HG03135 (cell line): Measurements from ENCODE around the gene KAT7.
"Not testable (repeated sequence)": the region's sequence is repeated elsewhere in the genome, so short reads cannot be mapped to it uniquely, and the experiment has no call there.

Experiments used
- ATAC-seq: cut with Tn5 transposase; IDR thresholded peaks from one replicate; pipeline ENCODE4 v1.9.1; 2021; ENCODE audit warnings: mild to moderate bottlenecking, moderate library complexity; ENCODE audit not compliant: unreplicated experiment

The KAT7 gene

DNA sequence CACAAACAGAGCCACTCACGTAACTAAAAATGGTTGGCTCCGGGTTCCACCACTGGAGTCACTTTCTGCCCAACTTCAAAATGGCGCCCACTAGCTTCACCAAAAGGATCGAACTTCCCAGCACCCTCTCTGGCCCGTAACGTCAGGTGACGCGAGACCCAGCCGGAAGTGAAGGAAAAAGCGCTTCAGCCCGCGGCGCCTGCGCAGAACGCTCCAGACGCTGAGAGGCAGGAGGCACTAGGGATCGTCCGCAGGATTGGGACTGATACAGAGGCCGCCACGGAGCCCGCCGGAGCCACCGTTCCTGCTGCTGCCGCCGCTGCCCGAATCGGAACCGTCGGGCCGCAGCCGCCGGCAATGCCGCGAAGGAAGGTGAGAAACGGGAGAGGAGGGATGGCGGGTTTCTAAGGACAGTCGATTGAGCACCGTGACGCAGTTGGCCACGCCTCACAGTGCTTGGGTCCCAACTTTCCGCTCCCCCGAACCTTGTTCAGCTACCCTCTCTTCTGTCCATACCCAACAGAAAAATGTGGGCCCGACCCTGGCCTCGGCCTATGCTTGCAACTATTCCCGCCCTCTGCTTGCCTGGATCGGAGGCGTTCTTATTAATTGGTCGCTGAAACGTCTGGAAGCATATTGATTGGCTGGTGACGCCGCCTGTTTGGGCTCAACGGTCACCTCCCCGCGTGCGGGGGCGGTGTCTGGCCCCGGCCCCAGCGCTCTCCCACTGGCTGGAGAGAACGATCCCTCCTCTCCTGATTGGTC lies at the start of gene KAT7:
TSS of gene KAT7 (plus strand) at position 204 of the 765 bp plus-strand sequence. CDS start at position 358, 154 bp downstream.
- peak; percentile 86 for ATAC-seq

- ATAC-seq, result peak; percentile 55
These were observed 48.7 kb upstream of the KAT7 start for GRCh38 chr17:49739641-49740271.

DNA sequence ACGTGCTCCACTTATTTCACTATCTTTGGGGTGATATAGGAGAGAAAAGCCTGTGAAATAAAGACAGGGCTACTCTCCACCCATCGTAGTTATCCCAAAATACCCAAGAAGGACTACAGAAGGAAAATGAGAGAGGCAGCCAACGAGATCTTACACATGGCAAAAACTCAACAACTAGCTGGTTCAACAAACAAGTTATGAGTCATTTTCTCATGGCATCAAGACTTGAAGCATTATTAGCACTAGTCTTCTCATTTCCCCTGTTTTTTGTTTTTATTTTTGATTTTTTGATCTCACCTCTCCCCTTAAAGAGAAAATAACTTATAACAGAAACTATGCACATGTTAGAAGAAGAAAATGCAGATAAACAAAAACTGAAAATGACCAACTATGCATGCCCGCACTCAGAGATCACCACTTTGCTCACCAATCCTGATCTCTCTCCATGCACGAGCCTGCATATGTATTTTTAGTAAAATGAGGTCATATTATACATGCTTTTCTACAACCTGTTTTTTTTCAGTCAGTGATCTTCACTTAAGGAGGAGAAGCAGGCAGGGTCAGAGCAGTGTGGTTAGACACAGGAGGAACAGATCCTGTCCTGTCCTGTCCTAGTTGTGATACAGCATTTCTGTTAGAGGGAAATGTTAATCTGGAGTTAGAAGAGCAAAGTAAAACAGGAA lies 47.3 kb upstream of the KAT7 start:
- ATAC-seq, result no peak

- ATAC-seq, result no peak
These were observed 46.8 kb upstream of the KAT7 start for GRCh38 chr17:49741692-49742076.

DNA sequence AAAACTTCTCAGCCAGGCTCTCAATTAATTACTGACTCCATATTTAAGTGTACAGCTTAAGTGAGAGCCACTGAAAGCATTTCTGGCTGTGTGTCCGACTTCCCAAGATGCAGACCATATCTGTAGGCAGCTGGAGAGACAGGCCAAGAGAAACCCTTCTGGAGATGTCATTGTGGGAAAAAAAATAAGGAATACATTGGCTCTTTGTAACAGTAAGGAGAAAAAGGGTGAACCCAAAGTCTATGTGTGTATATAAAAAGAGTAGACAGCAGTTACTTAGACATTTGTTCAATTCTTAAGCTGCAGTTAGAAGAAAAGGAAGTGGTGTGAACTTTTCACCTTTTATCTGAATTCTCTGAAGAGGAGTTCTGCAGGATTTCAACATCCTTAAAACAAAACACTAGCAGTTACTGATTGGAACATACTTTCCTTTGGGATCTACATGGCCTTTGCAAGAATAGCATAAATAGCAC lies 46.3 kb upstream of the KAT7 start:
- ATAC-seq, result no peak

DNA sequence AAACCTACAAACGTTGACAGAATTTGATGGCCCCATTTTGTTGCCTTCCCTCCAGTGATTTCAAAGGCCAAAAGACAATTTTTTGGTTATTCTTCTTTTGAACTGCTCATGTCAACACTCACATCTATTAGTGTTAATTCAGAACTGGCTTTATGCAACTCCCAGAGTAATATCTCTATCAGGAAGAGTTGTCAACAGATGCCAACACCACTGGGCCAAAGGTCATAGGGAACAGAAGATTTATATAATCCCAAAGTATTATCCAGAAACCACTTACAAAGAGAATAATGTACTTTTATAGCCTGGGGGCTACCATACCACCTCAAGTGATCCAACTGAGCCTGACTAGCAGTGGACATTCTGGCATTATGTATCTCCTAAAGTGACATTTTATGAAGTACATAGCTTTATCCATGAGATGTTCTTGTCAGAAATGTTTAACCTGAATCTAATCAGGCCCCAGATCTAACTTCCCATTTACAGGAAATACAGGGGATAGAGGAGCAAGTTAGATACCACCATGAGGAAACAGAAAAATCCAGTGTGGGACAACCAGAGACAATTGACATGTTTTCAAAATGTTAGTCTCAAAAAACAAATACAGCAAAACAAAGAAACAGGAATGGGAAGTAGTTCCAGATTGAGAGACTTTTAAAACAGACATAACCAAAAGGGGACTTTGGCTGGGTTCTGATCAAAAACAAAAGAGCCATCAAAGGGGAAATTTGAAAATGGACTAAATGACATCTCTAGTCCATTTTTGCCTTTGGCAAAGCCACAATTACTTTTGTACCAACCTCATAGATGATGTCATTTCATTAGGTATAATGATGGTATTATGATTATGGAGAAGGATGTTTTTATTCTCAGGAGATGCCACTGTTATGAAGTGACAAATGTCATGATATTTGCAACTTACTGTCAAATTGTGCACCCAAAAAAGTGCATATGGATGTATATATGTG lies 43.0 kb upstream of the KAT7 start:
- no peak for ATAC-seq

- ATAC-seq, result peak; percentile 35
These were observed 41.5 kb upstream of the KAT7 start for GRCh38 chr17:49746791-49747490.

DNA sequence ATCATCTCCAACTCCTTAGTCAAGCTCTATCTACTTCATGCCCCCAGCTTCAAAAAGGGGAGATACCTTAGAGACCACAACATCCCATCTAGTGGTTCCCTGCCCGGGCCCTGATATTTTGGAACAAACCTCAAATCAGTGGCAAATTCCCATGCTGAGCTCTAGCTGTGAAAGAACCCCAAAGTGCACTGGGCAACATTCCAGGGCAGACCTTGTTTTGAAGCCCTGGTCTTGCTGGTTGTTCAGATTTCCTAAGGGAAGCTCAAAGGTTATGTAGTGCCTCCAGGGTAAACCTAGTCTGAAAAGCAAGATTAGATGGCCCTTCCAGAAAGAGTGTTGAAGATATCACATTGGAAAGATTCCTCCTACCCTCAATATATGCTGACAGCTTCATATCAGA lies 40.8 kb upstream of the KAT7 start:
- no peak for ATAC-seq

- ATAC-seq, result no peak
These were observed 40.3 kb upstream of the KAT7 start for GRCh38 chr17:49748223-49748622.

GRCh38 chr17:49748791-49749190 lies 39.7 kb upstream of the KAT7 start:
- peak; percentile 85 for ATAC-seq

- ATAC-seq, result no peak
These were observed 38.8 kb upstream of the KAT7 start for GRCh38 chr17:49749730-49750129.

DNA sequence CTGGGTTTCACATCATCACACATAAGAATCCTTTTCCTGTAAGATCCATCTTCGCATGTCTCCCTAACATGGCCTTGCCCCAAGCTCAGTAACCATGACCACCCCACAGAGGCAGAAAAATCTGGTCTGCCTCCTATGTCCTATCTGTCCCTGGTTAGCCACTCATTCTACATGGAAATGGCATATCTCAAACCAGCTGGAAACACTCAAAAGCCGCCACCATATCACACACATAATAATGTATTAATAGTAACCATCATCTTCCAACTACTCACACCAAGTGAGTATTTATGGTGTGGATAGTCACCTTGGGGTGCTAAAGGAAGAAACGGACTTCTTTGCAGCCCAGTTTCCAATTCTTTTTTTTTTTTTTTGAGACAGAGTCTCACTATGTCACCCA lies 36.0 kb upstream of the KAT7 start:
- ATAC-seq, result no peak

DNA sequence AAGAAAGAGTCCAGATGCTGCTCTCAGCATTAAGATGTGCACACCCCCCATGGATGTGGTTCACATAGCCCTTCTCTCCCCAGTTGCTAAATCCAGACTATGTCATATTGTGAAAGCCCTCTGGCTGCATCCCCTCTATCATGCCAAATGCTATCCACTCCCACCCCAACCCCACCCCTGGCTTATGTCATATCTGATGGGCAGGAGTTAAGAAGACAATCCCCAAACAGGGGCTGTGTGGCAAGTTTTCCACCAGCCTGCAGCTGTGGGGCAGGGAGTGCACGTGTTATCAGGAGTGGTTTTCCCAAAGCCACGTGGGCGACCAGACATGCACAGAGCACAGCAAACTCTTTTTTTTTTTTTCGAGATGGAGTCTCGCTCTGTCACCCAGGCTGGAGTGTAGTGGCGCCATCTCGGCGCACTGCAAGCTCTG lies 34.5 kb upstream of the KAT7 start:
- ATAC-seq, result no peak

DNA sequence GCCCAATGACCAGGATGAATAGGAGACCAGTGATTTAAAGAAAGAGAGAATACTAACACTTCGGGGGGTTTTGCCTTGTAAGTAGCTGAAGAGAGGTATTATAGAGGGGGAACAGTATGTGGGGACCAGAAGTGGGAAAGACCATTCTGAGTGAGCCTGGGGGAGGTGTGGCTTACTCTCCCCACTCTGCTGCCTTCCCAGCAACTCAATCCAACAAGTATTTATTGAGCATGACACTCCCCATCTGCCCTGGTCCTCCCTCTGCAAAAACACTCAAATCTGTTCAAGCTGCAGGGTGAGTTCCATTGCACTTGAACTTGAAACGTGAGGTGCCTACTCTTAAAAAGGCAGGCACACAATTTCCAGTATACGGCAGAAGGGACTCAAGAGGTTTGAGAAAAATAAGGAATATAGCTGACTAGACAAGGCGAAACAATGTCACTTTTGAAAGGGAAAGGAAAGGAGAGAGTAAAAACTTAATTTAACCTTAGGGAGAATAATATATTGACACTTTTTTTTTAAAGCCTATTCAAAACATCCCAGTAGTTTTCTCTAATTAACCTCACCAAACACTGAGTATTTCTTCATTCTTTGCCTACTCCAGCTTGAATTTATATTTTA lies 32.7 kb upstream of the KAT7 start:
- ATAC-seq, result no peak

- no peak for ATAC-seq
These were observed 31.9 kb upstream of the KAT7 start for GRCh38 chr17:49756323-49757150.

DNA sequence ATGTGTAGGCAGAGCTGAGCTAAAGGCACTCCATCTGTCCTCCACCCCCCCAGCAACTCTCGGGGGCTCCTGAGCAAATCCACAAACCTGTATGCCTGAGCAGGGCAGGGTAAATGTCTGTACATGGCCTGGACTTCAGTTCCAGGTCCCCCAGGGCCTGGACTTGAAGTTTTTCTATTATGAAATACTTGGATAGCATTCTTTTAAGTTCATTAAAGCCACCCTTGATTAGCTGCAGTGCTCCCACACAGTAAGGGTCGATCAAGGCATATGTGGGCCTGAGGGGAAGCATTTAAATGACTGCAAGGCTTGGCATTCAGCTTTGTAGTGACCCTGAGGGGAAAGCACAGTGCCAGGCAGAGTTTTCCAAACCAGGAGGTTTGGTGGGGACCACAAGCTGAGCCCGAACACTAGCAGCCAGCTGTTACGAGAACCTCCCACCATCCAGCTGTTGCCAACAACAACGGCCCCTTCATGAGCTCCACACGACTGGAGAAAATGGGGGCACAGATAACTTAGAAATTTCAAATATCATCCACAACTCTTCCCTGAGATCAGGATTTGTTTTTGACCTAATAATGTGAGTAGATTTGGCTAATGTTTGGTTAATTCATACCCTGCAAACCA lies 31.2 kb upstream of the KAT7 start:
- no peak for ATAC-seq

DNA sequence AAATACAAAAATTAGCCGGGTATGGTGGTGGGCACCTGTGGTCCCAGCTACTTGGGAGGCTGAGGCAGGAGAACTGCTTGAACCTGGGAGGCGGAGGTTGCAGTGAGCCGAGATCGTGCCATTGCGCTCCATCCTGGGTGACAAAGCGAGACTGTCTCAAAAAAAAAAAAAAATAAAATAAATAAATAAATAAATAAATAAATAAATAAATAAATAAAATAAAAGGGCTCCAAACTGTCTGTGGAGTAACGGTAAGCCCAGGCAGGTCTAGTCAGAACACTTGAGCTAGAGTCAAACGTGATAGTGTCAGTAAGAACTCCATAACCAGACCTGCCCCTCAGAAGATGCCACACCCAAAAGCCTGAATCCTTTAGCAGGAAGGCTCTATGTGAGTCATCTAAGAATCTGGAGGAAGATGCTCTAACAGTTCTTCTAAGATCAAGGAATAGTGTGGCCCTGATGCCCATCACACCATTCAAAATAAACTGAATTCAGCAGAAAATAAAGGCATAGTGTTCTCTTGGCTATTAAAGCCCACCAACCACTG lies 29.9 kb upstream of the KAT7 start:
- ATAC-seq, result not testable (repeated sequence)

DNA sequence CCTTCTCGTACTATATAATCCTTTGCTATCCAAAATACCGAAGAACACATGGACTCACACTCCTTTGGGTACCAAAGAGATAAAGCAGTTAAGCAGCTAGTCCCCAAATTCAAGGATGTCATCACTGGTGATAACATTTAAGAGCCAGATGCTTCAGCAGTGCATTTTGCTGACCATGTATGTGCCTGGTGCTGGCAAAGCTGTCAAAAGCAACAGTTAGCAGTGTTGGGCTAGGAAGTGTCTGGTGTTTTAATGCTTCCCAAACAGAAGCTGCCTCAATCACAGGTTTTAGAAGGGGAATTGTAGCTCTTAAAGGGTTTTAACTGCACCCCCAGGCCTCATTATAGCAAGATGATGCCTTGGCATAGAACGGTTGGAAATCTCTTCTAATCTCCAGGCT lies 29.3 kb upstream of the KAT7 start:
- no peak for ATAC-seq
